CD4-positive, alpha-beta memory T cell (primary cell): ENCODE data around the gene SMAD1. TPM values are rescaled to one million over a fixed set of nuclear protein-coding genes. Genes with fewer than 3 reads are reported as not detected.

ENCODE experiments used
- CTCF ChIA-PET: fragments of 350-600 bp; sonication (Branson Sonifier 250); formaldehyde crosslinking; loops from one replicate; lab custom pipeline; 2021; ENCODE audit warnings: inconsistent platforms; ENCODE audit not compliant: partially characterized antibody; lab: Charles Lee
- POLR2A ChIA-PET: fragments of 350-600 bp; sonication (Branson Sonifier 250); formaldehyde crosslinking; loops from one replicate; lab custom pipeline; 2021; ENCODE audit not compliant: partially characterized antibody; lab: Charles Lee
- DNase-seq, 5 donors: peaks; one replicate each; pipeline versions ENCODE4 v3.0.0 to v3.0.0-alpha.2; 2020 to 2022; ENCODE audit warnings: mixed read lengths in 1 of 5
- H3K27ac ChIP-seq: one replicate; pipeline ENCODE4 v1.7.0; 2013; ENCODE audit warnings: low read depth, low read length
- H3K27me3 ChIP-seq: 2 replicates; pipeline ENCODE4 v1.7.0; 2013; ENCODE audit warnings: mild to moderate bottlenecking, low read length, moderate library complexity; ENCODE audit not compliant: insufficient read depth
- H3K36me3 ChIP-seq: 2 replicates; pipeline ENCODE4 v1.7.0; 2013; ENCODE audit warnings: mild to moderate bottlenecking, low read length, moderate library complexity; ENCODE audit not compliant: insufficient read depth
- H3K4me1 ChIP-seq: 2 replicates; pipeline ENCODE4 v1.7.0; 2013; ENCODE audit warnings: mild to moderate bottlenecking, low read length, moderate library complexity; ENCODE audit not compliant: insufficient read depth
- H3K4me3 ChIP-seq, 2 donors: one replicate each; pipeline ENCODE4 v1.7.0; 2013; ENCODE audit warnings: low read length in 2 of 2, mild to moderate bottlenecking in 1 of 2
- H3K9me3 ChIP-seq, 2 donors: one replicate each; pipeline ENCODE4 v1.7.0; 2013; ENCODE audit warnings: low read length in 2 of 2, control low read depth in 1 of 2; ENCODE audit not compliant: control insufficient read depth in 1 of 2
- H3K27ac Mint-ChIP-seq, 7 donors: one replicate each; pipeline ENCODE4 v1.8.0; 2020 to 2021; ENCODE audit warnings: mixed read lengths in 7 of 7, mild to moderate bottlenecking in 6 of 7, inconsistent platforms in 3 of 7, moderate library complexity in 3 of 7
- H3K27me3 Mint-ChIP-seq, 2 donors: one replicate each; pipeline ENCODE4 v1.8.0; 2020 to 2021; ENCODE audit warnings: mixed read lengths in 2 of 2
- H3K36me3 Mint-ChIP-seq, 2 donors: one replicate each; pipeline ENCODE4 v1.8.0; 2020 to 2021; ENCODE audit warnings: mixed read lengths in 2 of 2, inconsistent platforms in 1 of 2, mild to moderate bottlenecking in 1 of 2
- H3K4me1 Mint-ChIP-seq, 4 donors: one replicate each; pipeline ENCODE4 v1.8.0; 2020 to 2021; ENCODE audit warnings: mixed read lengths in 4 of 4, mild to moderate bottlenecking in 1 of 4
- H3K4me3 Mint-ChIP-seq, 8 donors: one replicate each; pipeline ENCODE4 v1.8.0; 2020 to 2021; ENCODE audit warnings: mixed read lengths in 8 of 8, mild to moderate bottlenecking in 7 of 8, moderate library complexity in 6 of 8, inconsistent platforms in 3 of 8
- H3K9me3 Mint-ChIP-seq, 8 donors: one replicate each; pipeline ENCODE4 v1.8.0; 2020 to 2021; ENCODE audit warnings: mixed read lengths in 8 of 8, mild to moderate bottlenecking in 5 of 8, inconsistent platforms in 3 of 8, moderate library complexity in 1 of 8
- intact Hi-C: fragments of 100-400 bp; cut with micrococcal nuclease; formaldehyde crosslinking; loops from one replicate; pipeline ENCODE4 v1.15.1; 2023
- polyA plus RNA-seq, 2 donors: library from polyadenylated mRNA; unstranded; fragments of 300-500 nt; fragmentation: Illumina TruSeq; gene quantifications; one replicate each; pipeline ENCODE4 v1.2.3, GENCODE V29; 2021
- total RNA-seq, 2 experiments: library from RNA; stranded (reverse); gene quantifications; one replicate each; pipeline ENCODE4 v1.2.3, GENCODE V29; 2021

SMAD1 gene
- total RNA-seq = under 1 TPM; 0.42 to 0.73 TPM
- 1 to 10 TPM in 1 of 2 donors, under 1 TPM in 1; 0.62 to 1.1 TPM for polyA plus RNA-seq

- peak within 1 kb of the TSS in 1 of 2 donors; percentile 29 for H3K4me3 ChIP-seq
- H3K27me3 ChIP-seq = no peaks in the 10 kb centered on the region
- ChIA-PET CTCF (no interaction called here), POLR2A (interaction anchor here (0.7 kb wide), 1 partner anchor 301 kb away, joined by 3 read pairs; the partner anchor contains the start of gene OTUD4)
- H3K27ac Mint-ChIP-seq = peak within 1 kb of the TSS in 2 of 7 donors; percentile 10 to 73
- no peaks in the 10 kb centered on the region for H3K36me3 Mint-ChIP-seq
- no peaks in the 10 kb centered on the region for H3K36me3 ChIP-seq
- peaks cover 18 to 31% of the 10 kb centered on the region in 2 donors for H3K27me3 Mint-ChIP-seq
- H3K4me1 Mint-ChIP-seq = peaks cover 5 to 14% (median 6%) of the 10 kb centered on the region in 4 donors
- peak in 2 of 5 donors; percentile 4 to 5 for DNase-seq
- H3K9me3 ChIP-seq = no peaks in the 10 kb centered on the region
- no peaks in the 10 kb centered on the region for H3K4me1 ChIP-seq
- no peak within 1 kb of the TSS for H3K27ac ChIP-seq
- intact Hi-C loops = no loop called here
- peak within 1 kb of the TSS; percentile 72 to 93 (median 80) for H3K4me3 Mint-ChIP-seq
- H3K9me3 Mint-ChIP-seq = peaks cover 0 to 2% (median 0%) of the 10 kb centered on the region in 8 donors
Measured at GRCh38 chr4:145481164-145481941, at the start of gene SMAD1. TSS of gene SMAD1 (plus strand) at chr4:145481853. CDS start at chr4:145514614, 32,761 bp downstream.

GRCh38 chr4:145433684-145434083 is 48.0 kb upstream of the SMAD1 start:
- ChIA-PET CTCF (no interaction called here), POLR2A (no interaction called here)
- no peak overlapping the region for H3K27ac ChIP-seq
- H3K9me3 Mint-ChIP-seq = peaks cover 4 to 23% (median 12%) of the 10 kb centered on the region in 8 donors
- H3K36me3 Mint-ChIP-seq = no peaks in the 10 kb centered on the region
- no peaks in the 10 kb centered on the region for H3K4me1 ChIP-seq
- intact Hi-C loops = no loop called here
- no peak overlapping the region for H3K4me3 Mint-ChIP-seq
- H3K4me1 Mint-ChIP-seq = no peaks in the 10 kb centered on the region
- no peaks in the 10 kb centered on the region for H3K9me3 ChIP-seq
- no peaks in the 10 kb centered on the region for H3K36me3 ChIP-seq
- H3K27me3 Mint-ChIP-seq = peaks cover 4 to 8% of the 10 kb centered on the region in 2 donors
- no peaks in the 10 kb centered on the region for H3K27me3 ChIP-seq
- no peak for DNase-seq
- no peak overlapping the region for H3K27ac Mint-ChIP-seq
- H3K4me3 ChIP-seq = no peak overlapping the region

- ChIA-PET POLR2A (no interaction called here), CTCF (no interaction called here)
- Mint-ChIP-seq H3K9me3 (peaks cover 4 to 23% (median 12%) of the 10 kb centered on the region in 8 donors), H3K4me3 (no peak overlapping the region), H3K4me1 (no peaks in the 10 kb centered on the region), H3K27ac (no peak overlapping the region), H3K36me3 (no peaks in the 10 kb centered on the region), H3K27me3 (peaks cover 3 to 8% of the 10 kb centered on the region in 2 donors)
- no peak overlapping the region for H3K4me3 ChIP-seq
- no peaks in the 10 kb centered on the region for H3K9me3 ChIP-seq
- no peaks in the 10 kb centered on the region for H3K27me3 ChIP-seq
- H3K36me3 ChIP-seq = no peaks in the 10 kb centered on the region
- DNase-seq = no peak
- intact Hi-C loops = no loop called here
- no peaks in the 10 kb centered on the region for H3K4me1 ChIP-seq
- H3K27ac ChIP-seq = no peak overlapping the region
Measured at GRCh38 chr4:145435646-145436045, 46.0 kb upstream of the SMAD1 start.

- DNase-seq = no peak
- CTCF ChIA-PET = no interaction called here
- Histone ChIP-seq H3K9me3 (no peaks in the 10 kb centered on the region), H3K27ac (no peak overlapping the region), H3K4me3 (no peak overlapping the region), H3K36me3 (no peaks in the 10 kb centered on the region), H3K27me3 (no peaks in the 10 kb centered on the region), H3K4me1 (no peaks in the 10 kb centered on the region)
- peaks cover 3 to 8% of the 10 kb centered on the region in 2 donors for H3K27me3 Mint-ChIP-seq
- H3K9me3 Mint-ChIP-seq = peaks cover 4 to 23% (median 12%) of the 10 kb centered on the region in 8 donors
- POLR2A ChIA-PET = no interaction called here
- no peak overlapping the region for H3K27ac Mint-ChIP-seq
- no peak overlapping the region for H3K4me3 Mint-ChIP-seq
- H3K4me1 Mint-ChIP-seq = no peaks in the 10 kb centered on the region
- no peaks in the 10 kb centered on the region for H3K36me3 Mint-ChIP-seq
- intact Hi-C loops = no loop called here
Measured at GRCh38 chr4:145436114-145436513, 45.5 kb upstream of the SMAD1 start.

- ChIA-PET CTCF (no interaction called here), POLR2A (no interaction called here)
- H3K27ac ChIP-seq = no peak overlapping the region
- no peaks in the 10 kb centered on the region for H3K36me3 ChIP-seq
- no peaks in the 10 kb centered on the region for H3K27me3 ChIP-seq
- H3K4me1 ChIP-seq = no peaks in the 10 kb centered on the region
- Mint-ChIP-seq H3K36me3 (no peaks in the 10 kb centered on the region), H3K9me3 (peaks cover 4 to 23% (median 12%) of the 10 kb centered on the region in 8 donors), H3K27me3 (peaks cover 2 to 11% of the 10 kb centered on the region in 2 donors), H3K27ac (no peak overlapping the region), H3K4me3 (no peak overlapping the region), H3K4me1 (no peaks in the 10 kb centered on the region)
- H3K4me3 ChIP-seq = no peak overlapping the region
- DNase-seq = no peak
- intact Hi-C loops = no loop called here
- no peaks in the 10 kb centered on the region for H3K9me3 ChIP-seq
Measured at GRCh38 chr4:145436796-145437195, 44.9 kb upstream of the SMAD1 start.

GRCh38 chr4:145437466-145437865 is 44.2 kb upstream of the SMAD1 start:
- CTCF ChIA-PET = no interaction called here
- POLR2A ChIA-PET = no interaction called here
- Histone ChIP-seq H3K27me3 (no peaks in the 10 kb centered on the region), H3K27ac (no peak overlapping the region), H3K9me3 (no peaks in the 10 kb centered on the region), H3K4me3 (no peak overlapping the region), H3K36me3 (no peaks in the 10 kb centered on the region), H3K4me1 (no peaks in the 10 kb centered on the region)
- intact Hi-C loops = no loop called here
- Mint-ChIP-seq H3K36me3 (no peaks in the 10 kb centered on the region), H3K9me3 (peaks cover 4 to 22% (median 13%) of the 10 kb centered on the region in 8 donors), H3K4me1 (no peaks in the 10 kb centered on the region), H3K27ac (no peak overlapping the region), H3K4me3 (no peak overlapping the region), H3K27me3 (peaks cover 5 to 11% of the 10 kb centered on the region in 2 donors)
- DNase-seq = no peak

- H3K4me3 Mint-ChIP-seq = no peak overlapping the region
- no peak for DNase-seq
- ChIA-PET POLR2A (no interaction called here), CTCF (no interaction called here)
- peaks cover 4 to 18% (median 12%) of the 10 kb centered on the region in 8 donors for H3K9me3 Mint-ChIP-seq
- intact Hi-C loops = no loop called here
- no peak overlapping the region for H3K27ac Mint-ChIP-seq
- Histone ChIP-seq H3K27ac (no peak overlapping the region), H3K27me3 (no peaks in the 10 kb centered on the region), H3K4me3 (no peak overlapping the region), H3K9me3 (no peaks in the 10 kb centered on the region), H3K36me3 (no peaks in the 10 kb centered on the region), H3K4me1 (no peaks in the 10 kb centered on the region)
- peaks cover 6 to 11% of the 10 kb centered on the region in 2 donors for H3K27me3 Mint-ChIP-seq
- no peaks in the 10 kb centered on the region for H3K4me1 Mint-ChIP-seq
- no peaks in the 10 kb centered on the region for H3K36me3 Mint-ChIP-seq
Measured at GRCh38 chr4:145438298-145438697, 43.4 kb upstream of the SMAD1 start.
